Inferior parietal cortex (tissue), 1 donor: Measurements from ENCODE around the gene OXCT2.
A peak's percentile ranks its signal among the peaks of the same experiment; 100 is the strongest.

Source experiments
- DNase-seq: peaks from one replicate; pipeline ENCODE4 v3.0.0-alpha.2; 2016; ENCODE audit errors: extremely low spot score

The OXCT2 gene

GRCh38 chr1:39733161-39733560 is 38.0 kb downstream of the OXCT2 start:
- peak; percentile 45 for DNase-seq

DNA sequence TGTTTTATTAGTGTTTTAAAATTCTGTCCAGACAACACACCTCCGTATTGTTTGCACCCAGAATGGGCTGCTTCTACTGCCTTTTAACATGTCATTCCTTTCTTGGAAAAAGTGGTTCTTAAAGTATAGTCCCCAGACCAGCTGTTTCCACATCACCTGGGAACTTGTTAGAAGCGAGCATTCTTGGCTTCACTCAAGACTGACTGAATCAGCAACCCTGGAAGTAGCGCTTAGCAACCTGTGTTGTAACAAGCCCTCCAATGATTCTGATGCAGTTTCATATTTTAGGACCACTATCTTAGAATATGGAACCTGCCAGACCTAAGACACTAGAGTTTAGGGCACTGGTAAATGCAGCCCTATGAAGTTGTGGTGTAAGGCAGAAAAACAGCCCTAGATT is 38.4 kb downstream of the OXCT2 start:
- DNase-seq = no peak

- DNase-seq = no peak
These were observed 41.3 kb downstream of the OXCT2 start for GRCh38 chr1:39729842-39730241.

- peak; percentile 33 for DNase-seq
These were observed 42.1 kb downstream of the OXCT2 start for GRCh38 chr1:39729030-39729429.

DNA sequence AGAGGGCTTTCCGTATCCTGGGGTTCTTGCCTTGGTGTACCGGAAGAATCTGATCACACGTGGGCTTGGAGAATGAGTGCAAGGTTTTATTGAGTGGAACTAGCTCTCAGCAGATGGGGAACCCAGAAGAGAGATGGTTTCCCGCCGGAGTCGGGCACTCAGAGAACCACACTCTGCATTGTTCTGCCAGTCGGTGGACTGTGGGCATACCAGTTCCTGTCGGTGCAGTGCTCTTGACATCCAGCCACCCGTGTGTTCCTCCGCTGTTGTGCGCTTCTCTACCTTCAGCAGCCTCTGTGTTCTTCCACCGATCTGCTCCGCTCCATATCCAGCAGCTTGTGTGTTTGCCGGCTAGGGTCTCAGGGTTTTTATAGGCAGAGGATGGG is 43.2 kb downstream of the OXCT2 start:
- DNase-seq = no peak

DNA sequence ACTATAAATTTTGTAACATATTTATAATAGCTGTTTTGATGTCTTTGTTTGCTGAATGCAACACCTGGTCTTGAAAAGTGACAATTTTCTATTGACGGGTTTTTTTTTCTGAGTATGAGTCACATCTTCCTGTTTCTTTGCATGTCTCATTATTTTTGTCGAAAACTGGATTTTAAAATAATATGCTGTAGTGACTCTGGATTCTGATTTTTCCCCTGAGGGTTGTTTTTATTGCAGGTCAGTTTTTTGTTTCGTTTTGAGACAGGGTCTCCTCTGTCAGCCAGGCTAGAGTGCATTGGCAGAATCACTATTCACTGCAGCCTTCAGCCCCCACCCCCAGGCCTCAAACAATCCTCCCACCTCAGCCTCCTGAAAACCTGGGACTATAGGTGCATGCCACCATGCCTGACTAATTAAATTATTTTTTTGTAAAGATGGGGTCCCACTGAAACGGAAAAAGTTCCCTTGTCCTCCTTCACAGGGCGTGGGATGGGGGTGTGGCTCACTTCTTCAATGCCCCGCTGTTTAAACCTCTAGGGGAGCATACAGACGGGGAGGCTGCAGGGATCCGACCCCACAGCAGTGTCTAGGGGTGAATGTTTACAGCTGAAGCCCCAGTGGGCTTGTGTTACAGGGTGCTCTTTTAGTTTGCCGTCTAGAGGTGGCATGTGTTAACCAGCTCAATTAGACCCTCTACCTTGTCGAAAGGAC is 43.8 kb downstream of the OXCT2 start:
- no peak for DNase-seq

DNA sequence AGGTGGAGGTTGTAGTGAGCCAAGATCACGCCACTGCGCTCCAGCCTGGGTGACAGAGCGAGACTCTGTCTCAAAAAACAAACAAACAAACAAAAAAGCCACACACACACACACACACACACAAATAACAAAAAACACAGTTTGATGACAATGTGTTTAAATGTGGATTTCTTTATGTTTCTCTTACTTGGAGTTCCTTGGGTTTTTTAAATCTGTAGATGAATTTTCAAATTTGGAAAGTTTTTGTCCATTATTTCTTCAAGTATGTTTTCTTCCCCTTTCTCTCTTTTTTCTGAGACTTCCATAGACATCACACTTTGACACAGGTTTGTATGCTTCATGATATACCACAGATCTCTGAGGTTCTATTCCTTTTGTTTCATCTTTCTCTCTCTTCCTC is 44.5 kb downstream of the OXCT2 start:
- no peak for DNase-seq

- DNase-seq = no peak
These were observed 48.7 kb downstream of the OXCT2 start for GRCh38 chr1:39722495-39722894.

- DNase-seq = no peak
These were observed 49.5 kb downstream of the OXCT2 start for GRCh38 chr1:39721664-39722063.

GRCh38 chr1:39720094-39720999 is 50.8 kb downstream of the OXCT2 start:
- peak; percentile 89 for DNase-seq
